Measurements from ENCODE around the gene ASCL1.

ASCL1 gene

GRCh38 chr12:102958830-102959176 is 1.3 kb downstream of the ASCL1 start:
- H3K27me3 ChIP-seq (ENCODE audit: low read depth), result peaks cover 40% of the 10 kb centered on the region
- no peak overlapping the region for H3K4me3 ChIP-seq
- no peaks in the 10 kb centered on the region for H3K9me3 ChIP-seq
- H3K36me3 ChIP-seq (replicated peaks), result no peaks in the 10 kb centered on the region
- H3K4me1 ChIP-seq, result no peaks in the 10 kb centered on the region
- DNase-seq (ENCODE audit: low spot score in 2 of 2), result no peak
- in situ Hi-C loops (cut with MboI; ENCODE audit: low sequenced_read_pairs), result no loop called here

DNA sequence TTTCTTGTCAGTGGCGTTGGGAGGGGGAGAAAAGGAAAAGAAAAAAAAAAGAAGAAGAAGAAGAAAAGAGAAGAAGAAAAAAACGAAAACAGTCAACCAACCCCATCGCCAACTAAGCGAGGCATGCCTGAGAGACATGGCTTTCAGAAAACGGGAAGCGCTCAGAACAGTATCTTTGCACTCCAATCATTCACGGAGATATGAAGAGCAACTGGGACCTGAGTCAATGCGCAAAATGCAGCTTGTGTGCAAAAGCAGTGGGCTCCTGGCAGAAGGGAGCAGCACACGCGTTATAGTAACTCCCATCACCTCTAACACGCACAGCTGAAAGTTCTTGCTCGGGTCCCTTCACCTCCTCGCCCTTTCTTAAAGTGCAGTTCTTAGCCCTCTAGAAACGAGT is 1.9 kb downstream of the ASCL1 start:
- Histone ChIP-seq H3K4me1 (no peaks in the 10 kb centered on the region), H3K4me3 (no peak overlapping the region), H3K36me3 (replicated peaks) (no peaks in the 10 kb centered on the region), H3K9me3 (no peaks in the 10 kb centered on the region), H3K27me3 (ENCODE audit: low read depth) (peaks cover 40% of the 10 kb centered on the region)
- in situ Hi-C loops (cut with MboI; ENCODE audit: low sequenced_read_pairs), result no loop called here
- no peak for DNase-seq (ENCODE audit: low spot score in 2 of 2)

GRCh38 chr12:102960766-102961465 is 3.4 kb downstream of the ASCL1 start:
- in situ Hi-C loops (cut with MboI; ENCODE audit: low sequenced_read_pairs), result no loop called here
- no peaks in the 10 kb centered on the region for H3K9me3 ChIP-seq
- no peaks in the 10 kb centered on the region for H3K36me3 ChIP-seq (replicated peaks)
- no peak overlapping the region for H3K4me3 ChIP-seq
- H3K27me3 ChIP-seq (ENCODE audit: low read depth), result peaks cover 48% of the 10 kb centered on the region
- no peak for DNase-seq (ENCODE audit: low spot score in 2 of 2)
- no peaks in the 10 kb centered on the region for H3K4me1 ChIP-seq

DNA sequence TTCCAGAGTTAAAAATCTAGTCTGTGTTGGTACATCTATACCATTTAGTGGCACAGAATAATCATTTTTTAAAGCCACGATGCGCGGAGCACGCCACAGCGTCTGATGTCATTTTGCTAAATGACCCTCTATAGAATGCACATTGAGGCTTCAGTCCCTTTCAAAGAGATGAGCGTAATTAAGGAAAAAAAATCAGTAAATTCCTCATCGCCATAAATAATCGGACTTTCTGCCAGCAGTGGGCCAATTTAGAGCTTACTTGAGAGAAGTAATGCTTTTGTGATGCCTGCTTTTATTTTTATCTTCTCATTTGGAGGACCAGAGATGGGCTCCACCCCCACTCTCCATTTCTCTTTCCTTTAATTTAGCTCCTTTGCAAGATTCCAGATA is 4.0 kb downstream of the ASCL1 start:
- no peaks in the 10 kb centered on the region for H3K4me1 ChIP-seq
- no peak overlapping the region for H3K4me3 ChIP-seq
- H3K36me3 ChIP-seq (replicated peaks), result no peaks in the 10 kb centered on the region
- no peaks in the 10 kb centered on the region for H3K9me3 ChIP-seq
- in situ Hi-C loops (cut with MboI; ENCODE audit: low sequenced_read_pairs), result no loop called here
- H3K27me3 ChIP-seq (ENCODE audit: low read depth), result peaks cover 49% of the 10 kb centered on the region
- no peak for DNase-seq (ENCODE audit: low spot score in 2 of 2)

GRCh38 chr12:102962532-102962931 is 5.1 kb downstream of the ASCL1 start:
- in situ Hi-C loops (cut with MboI; ENCODE audit: low sequenced_read_pairs), result no loop called here
- peaks cover 49% of the 10 kb centered on the region for H3K27me3 ChIP-seq (ENCODE audit: low read depth)
- DNase-seq (ENCODE audit: low spot score in 2 of 2), result no peak

DNA sequence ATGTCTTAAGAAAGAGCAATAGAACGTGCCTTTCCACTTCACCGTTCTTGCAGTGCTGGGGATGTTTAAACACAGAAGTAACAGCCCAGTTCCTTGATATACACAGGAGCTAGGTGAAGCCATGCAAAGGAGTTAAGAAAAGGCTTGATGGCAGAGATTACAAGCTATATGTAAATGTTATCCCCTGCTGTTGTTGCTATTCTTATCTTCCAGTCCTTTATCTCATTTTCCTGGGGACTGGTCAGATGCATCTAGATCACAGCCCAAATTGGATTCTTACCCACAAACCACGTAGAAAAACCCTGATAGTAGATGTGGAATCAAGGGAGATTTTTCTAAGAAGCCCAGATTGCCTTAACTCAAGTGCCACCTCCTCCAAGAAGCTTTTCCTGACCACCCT is 5.5 kb downstream of the ASCL1 start:
- Histone ChIP-seq H3K4me3 (no peak overlapping the region), H3K9me3 (no peaks in the 10 kb centered on the region), H3K27me3 (ENCODE audit: low read depth) (peaks cover 49% of the 10 kb centered on the region), H3K4me1 (no peaks in the 10 kb centered on the region), H3K36me3 (replicated peaks) (no peaks in the 10 kb centered on the region)
- in situ Hi-C loops (cut with MboI; ENCODE audit: low sequenced_read_pairs), result no loop called here
- no peak for DNase-seq (ENCODE audit: low spot score in 2 of 2)

More at GRCh38 chr12:102962532-102962931, 5.1 kb downstream of the ASCL1 start:
- Histone ChIP-seq H3K9me3 (no peaks in the 10 kb centered on the region), H3K4me1 (no peaks in the 10 kb centered on the region), H3K36me3 (replicated peaks) (no peaks in the 10 kb centered on the region), H3K4me3 (no peak overlapping the region)

GRCh38 chr12:102963796-102964195 is 6.3 kb downstream of the ASCL1 start:
- Histone ChIP-seq H3K27me3 (ENCODE audit: low read depth) (peaks cover 45% of the 10 kb centered on the region), H3K4me1 (no peaks in the 10 kb centered on the region), H3K9me3 (no peaks in the 10 kb centered on the region), H3K4me3 (no peak overlapping the region), H3K36me3 (replicated peaks) (no peaks in the 10 kb centered on the region)
- in situ Hi-C loops (cut with MboI; ENCODE audit: low sequenced_read_pairs), result no loop called here
- DNase-seq (ENCODE audit: low spot score in 2 of 2), result no peak

DNA sequence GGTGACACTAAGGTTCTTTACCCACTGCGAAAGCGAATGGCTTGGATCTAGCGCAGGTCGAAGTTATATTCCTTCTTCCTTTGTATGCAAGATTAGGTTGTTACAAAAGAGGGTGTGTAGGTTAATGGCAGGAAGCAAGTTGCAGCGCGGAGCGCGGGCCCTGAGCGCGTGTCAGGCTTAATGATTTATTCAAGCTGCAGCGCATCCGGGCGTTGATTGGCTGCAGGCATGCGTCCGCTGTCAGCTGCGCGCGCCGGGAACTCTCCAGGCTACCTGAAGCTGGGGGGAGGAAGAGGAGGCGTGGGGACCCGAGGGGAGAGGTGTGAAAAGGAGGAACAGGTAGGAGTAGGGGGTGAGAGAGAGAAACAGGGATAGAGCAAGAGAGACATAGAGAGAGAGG is 7.4 kb downstream of the ASCL1 start:
- Histone ChIP-seq H3K36me3 (replicated peaks) (no peaks in the 10 kb centered on the region), H3K27me3 (ENCODE audit: low read depth) (peaks cover 38% of the 10 kb centered on the region), H3K4me1 (no peaks in the 10 kb centered on the region), H3K9me3 (no peaks in the 10 kb centered on the region), H3K4me3 (no peak overlapping the region)
- no peak for DNase-seq (ENCODE audit: low spot score in 2 of 2)
- in situ Hi-C loops (cut with MboI; ENCODE audit: low sequenced_read_pairs), result no loop called here

DNA sequence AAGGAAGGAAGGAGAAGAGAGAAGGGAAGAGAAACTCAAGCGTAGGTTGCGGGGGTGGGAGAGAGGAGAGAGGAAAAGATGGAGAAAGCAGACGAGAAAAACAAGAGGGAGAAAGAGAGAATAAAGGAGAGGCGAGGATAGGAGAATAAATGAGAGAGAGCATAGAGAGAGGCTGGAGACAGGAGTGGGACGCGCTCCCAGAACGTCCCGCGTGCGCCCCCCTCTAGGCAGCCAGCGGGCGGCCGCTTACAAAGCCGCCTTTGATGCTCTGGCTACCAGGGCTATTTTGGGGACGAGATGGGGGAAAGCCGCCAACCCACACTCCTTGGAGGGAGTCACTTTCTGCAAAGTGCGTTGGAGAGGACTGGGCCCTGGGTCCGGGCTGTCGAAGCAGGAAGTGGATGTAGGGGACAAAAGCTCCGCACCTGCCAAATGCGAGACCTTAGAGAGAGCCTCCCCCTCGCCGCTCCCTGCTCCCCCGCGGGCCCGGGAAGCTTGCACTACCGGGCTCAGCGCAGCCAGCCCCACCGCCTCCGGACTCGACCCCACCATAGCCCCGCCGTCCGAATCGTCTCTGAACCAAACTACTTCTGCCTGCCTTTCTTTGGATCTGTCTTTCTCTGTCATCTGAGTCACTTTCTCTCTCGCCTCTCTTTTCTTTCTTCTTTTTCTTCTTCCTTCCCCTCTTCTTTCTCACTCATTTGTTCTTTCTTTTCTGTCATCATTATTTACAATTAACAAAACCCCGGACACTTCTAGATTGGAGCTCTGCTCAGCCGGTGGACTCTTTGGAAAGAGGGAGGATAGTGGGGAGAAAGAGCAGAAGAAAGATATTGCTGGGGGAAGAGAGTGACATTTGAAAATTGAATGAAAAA is 8.0 kb downstream of the ASCL1 start:
- no peak for DNase-seq (ENCODE audit: low spot score in 2 of 2)
- H3K9me3 ChIP-seq, result no peaks in the 10 kb centered on the region
- no peaks in the 10 kb centered on the region for H3K36me3 ChIP-seq (replicated peaks)
- peaks cover 32% of the 10 kb centered on the region for H3K27me3 ChIP-seq (ENCODE audit: low read depth)
- H3K4me1 ChIP-seq, result no peaks in the 10 kb centered on the region
- no peak overlapping the region for H3K4me3 ChIP-seq
- in situ Hi-C loops (cut with MboI; ENCODE audit: low sequenced_read_pairs), result no loop called here

GRCh38 chr12:102966200-102966863 is 8.9 kb downstream of the ASCL1 start:
- no peak overlapping the region for H3K4me3 ChIP-seq
- H3K27me3 ChIP-seq (ENCODE audit: low read depth), result peaks cover 23% of the 10 kb centered on the region
- H3K9me3 ChIP-seq, result no peaks in the 10 kb centered on the region
- no peak for DNase-seq (ENCODE audit: low spot score in 2 of 2)
- H3K36me3 ChIP-seq (replicated peaks), result no peaks in the 10 kb centered on the region
- H3K4me1 ChIP-seq, result no peaks in the 10 kb centered on the region
- in situ Hi-C loops (cut with MboI; ENCODE audit: low sequenced_read_pairs), result no loop called here

GRCh38 chr12:102970780-102971179 is 13.3 kb downstream of the ASCL1 start:
- DNase-seq (ENCODE audit: low spot score in 2 of 2), result no peak
- in situ Hi-C loops (cut with MboI; ENCODE audit: low sequenced_read_pairs), result no loop called here

GRCh38 chr12:102971227-102971626 is 13.8 kb downstream of the ASCL1 start:
- H3K36me3 ChIP-seq (replicated peaks), result no peaks in the 10 kb centered on the region
- no peak overlapping the region for H3K4me3 ChIP-seq
- H3K4me1 ChIP-seq, result no peaks in the 10 kb centered on the region
- no peak for DNase-seq (ENCODE audit: low spot score in 2 of 2)
- in situ Hi-C loops (cut with MboI; ENCODE audit: low sequenced_read_pairs), result no loop called here
- no peaks in the 10 kb centered on the region for H3K27me3 ChIP-seq (ENCODE audit: low read depth)
- H3K9me3 ChIP-seq, result no peaks in the 10 kb centered on the region

More at GRCh38 chr12:102970780-102971179, 13.3 kb downstream of the ASCL1 start:
- Histone ChIP-seq H3K36me3 (replicated peaks) (no peaks in the 10 kb centered on the region), H3K4me3 (no peak overlapping the region), H3K9me3 (no peaks in the 10 kb centered on the region), H3K4me1 (no peaks in the 10 kb centered on the region), H3K27me3 (ENCODE audit: low read depth) (0 out of 2 replicates have a peak, but pooled peaks cover 2% of the 10 kb centered on the region)

DNA sequence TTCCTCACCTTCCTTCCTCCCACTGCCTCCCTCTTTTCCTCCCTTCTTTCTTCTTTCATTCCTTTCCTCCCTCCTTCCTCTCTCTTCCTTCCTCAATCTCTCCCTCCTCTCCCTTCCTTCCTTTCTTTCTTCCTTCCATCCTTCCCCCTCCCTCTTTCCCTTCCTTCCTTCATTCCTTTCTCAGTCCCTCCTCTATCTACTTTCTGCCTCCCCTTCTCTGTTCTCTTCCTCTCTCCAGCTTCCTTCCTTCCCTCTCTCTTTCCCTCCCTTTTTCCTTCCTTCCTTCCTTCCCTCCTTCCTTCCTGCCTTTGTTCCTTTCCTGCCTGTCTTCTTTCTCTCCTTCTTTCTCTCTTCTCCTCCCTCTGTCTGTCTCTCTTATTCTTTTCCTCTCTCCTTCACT is 16.1 kb downstream of the ASCL1 start:
- Histone ChIP-seq H3K4me3 (no peak overlapping the region), H3K27me3 (ENCODE audit: low read depth) (no peaks in the 10 kb centered on the region), H3K4me1 (no peaks in the 10 kb centered on the region), H3K9me3 (no peaks in the 10 kb centered on the region), H3K36me3 (replicated peaks) (no peaks in the 10 kb centered on the region)
- in situ Hi-C loops (cut with MboI; ENCODE audit: low sequenced_read_pairs), result no loop called here
- no peak for DNase-seq (ENCODE audit: low spot score in 2 of 2)
